GM12891 (cell line): Measurements from ENCODE around the gene INPP4A.

Source experiments
- POLR2A ChIP-seq: IDR thresholded peaks from 2 replicates; pipeline ENCODE4 v1.6.1; 2011; ENCODE audit warnings: low read depth, low read length, control low read depth
- POLR2AphosphoS5 ChIP-seq: IDR thresholded peaks from 2 replicates; pipeline ENCODE4 v1.6.1; 2011; ENCODE audit warnings: low read depth, low read length, control low read depth
- POU2F2 ChIP-seq: IDR thresholded peaks from 2 replicates; pipeline ENCODE4 v1.6.1; 2011; ENCODE audit warnings: low read depth, mild to moderate bottlenecking, control low read depth, low read length, moderate library complexity
- SPI1 ChIP-seq: IDR thresholded peaks from 2 replicates; pipeline ENCODE4 v1.6.1; 2011; ENCODE audit warnings: low read depth, low read length, control low read depth
- TAF1 ChIP-seq: IDR thresholded peaks from 2 replicates; pipeline ENCODE4 v1.6.1; 2011; ENCODE audit warnings: low read depth, low read length, control low read depth

DNA sequence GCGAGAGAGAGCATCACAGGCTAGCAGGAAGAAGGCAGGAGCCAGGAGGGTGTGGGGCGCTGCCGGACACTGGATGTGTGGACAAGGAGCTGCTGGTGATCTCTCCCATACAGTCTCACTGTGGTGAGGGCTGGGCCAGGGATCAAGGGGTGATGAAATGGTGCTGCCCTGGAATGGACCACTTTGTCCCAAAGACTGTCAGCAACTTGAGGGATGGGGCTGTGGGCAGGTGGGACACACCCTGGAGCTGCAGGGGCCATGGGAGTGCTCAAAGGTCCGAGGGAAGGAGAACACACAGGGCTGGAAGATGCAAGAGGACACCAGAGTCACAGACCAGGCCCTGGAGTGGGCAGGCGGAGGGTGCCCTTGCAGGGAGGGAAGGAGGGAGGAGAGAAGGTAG, 125.7 kb downstream of the INPP4A start:
- TF ChIP-seq POLR2AphosphoS5, result no peak
- no peak for TF ChIP-seq POLR2A
- TF ChIP-seq TAF1, result no peak
- TF ChIP-seq SPI1, result no peak
- no peak for TF ChIP-seq POU2F2
